Putamen (tissue), 1 donor: ENCODE data around the gene SERPINB4.
"Not testable (repeated sequence)": the region's sequence is repeated elsewhere in the genome, so short reads cannot be mapped to it uniquely, and the experiment has no call there.

Experiments used
- DNase-seq: peaks from one replicate; pipeline ENCODE4 v3.0.0-alpha.2; 2016; ENCODE audit warnings: low spot score

The SERPINB4 gene

DNA sequence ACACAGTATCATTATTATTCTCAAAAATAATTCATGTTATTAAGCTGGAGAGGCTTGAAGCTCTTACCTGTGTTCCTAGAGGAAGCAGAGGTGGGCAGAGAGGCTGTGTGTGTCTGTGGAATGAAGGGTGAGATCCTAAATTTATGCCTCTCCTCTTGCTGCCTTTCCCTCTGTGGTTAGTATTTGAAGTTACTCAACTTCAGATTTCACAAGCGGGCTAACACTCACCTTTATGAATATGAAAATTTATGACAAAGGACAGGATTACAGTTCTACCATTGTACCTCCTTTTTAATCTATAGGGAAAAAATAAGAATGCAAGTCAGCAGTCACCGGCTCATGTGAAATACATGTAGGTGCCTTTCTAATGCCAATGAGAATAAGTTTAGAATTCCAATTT lies at the start of gene SERPINB4:
SERPINB4 (minus strand) TSS at position 115 of the 400 bp plus-strand sequence. CDS start 679 bp downstream, outside the sequence.
- not testable (repeated sequence) for DNase-seq

GRCh38 chr18:63689064-63689463 lies 45.0 kb upstream of the SERPINB4 start:
- DNase-seq: no peak

- no peak for DNase-seq
Observed at GRCh38 chr18:63686871-63687270, 42.8 kb upstream of the SERPINB4 start.

- no peak for DNase-seq
Observed at GRCh38 chr18:63684718-63685117, 40.7 kb upstream of the SERPINB4 start.

GRCh38 chr18:63683890-63684289 lies 39.8 kb upstream of the SERPINB4 start:
- no peak for DNase-seq

DNA sequence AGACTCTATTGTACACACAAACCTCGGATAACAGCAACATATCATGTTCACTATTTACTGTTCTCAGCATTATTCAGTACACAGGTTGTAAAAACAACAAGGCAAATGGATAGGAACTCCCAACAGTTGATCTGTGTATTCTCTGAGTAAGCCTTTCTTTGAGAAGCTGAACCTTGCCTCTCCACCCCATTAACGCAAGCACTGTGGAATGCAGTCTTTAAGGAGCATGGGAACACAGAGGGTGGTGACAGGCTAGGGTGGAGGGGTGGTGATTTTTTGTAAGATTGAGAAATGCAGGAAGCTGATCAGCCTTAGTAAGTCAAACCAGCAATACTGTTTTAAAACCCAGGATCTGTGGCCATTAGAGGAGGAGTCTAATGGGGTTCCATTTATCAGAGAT lies 39.1 kb upstream of the SERPINB4 start:
- DNase-seq: no peak

DNA sequence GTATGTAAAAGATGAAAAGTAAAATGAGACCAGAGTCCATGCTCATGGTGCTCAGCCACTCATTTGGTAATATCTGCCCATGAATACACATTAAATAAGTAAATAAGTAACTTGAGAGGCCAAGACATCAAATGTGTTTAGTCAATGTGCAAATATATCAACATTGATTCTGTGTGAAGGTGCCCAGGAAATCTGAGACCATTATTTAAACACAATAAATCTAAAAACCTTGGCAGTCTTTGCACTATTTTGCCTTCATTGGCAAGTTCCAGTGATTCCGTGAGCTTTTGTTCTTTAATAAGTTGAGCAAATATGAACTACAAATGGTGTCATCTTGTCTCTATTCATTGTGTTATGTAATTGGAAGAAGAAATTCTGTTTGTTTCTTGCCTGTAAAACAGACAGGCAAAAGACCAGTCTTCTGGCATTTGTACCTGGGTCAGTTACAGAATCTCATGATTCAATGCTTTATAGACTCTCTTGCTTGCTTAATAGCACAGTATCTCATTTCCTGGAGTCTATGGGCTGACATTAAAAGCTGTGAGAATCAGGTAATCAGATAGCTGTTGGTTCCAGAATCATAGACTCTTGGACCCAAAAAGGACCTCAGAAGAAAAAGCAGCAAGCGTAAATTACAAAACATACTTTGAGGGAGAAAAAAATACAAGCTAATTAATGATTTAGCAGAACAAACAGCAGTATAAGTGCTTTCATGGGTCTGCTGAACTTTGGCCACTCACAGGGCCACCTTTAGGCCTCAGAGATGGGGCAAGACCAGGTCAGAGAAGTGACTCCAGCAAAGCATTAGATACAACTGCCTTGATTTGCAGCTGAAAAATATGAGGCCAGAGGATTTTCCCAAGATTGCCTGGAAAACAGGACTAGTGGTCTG lies 37.6 kb upstream of the SERPINB4 start:
- no peak for DNase-seq

DNA sequence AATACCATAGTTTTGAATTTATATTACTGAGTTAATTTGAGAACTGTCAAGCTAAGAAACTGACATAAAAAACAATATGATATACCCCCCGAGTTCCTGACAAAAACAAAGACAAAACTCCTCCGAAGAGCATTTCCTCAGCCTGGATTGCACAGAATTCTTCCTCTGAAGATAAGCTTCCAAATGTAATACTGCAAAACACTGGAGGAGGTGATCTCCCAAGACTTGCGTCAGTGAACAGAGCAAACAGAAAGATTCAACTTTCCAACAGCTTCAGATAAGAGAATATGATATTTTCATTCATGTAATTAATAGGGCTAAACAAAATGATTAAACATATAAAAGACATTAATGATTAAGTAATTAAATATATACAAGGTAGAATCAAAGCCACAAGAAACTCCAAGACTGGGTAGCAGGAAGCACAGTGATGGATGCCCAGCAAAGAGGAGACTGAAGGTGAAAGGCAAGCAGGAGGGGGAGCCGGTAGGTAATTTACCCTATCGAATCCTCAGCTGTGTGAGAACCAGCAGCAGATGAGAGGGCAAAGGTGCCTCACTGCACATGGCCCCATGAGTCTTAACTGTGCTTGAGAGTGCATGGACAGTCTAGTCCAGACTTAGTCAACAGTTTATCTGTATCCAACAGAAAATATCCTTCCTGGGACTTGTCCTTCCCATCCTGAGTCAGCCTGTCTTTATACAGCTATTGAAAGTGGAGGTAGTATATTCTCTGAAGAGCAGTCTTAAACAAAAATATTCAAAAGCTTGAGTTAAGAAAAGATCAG lies 36.0 kb upstream of the SERPINB4 start:
- peak; percentile 1 for DNase-seq

GRCh38 chr18:63677500-63678225 lies 33.6 kb upstream of the SERPINB4 start:
- peak; percentile 54 for DNase-seq

GRCh38 chr18:63676526-63677323 lies 32.7 kb upstream of the SERPINB4 start:
- no peak for DNase-seq

DNA sequence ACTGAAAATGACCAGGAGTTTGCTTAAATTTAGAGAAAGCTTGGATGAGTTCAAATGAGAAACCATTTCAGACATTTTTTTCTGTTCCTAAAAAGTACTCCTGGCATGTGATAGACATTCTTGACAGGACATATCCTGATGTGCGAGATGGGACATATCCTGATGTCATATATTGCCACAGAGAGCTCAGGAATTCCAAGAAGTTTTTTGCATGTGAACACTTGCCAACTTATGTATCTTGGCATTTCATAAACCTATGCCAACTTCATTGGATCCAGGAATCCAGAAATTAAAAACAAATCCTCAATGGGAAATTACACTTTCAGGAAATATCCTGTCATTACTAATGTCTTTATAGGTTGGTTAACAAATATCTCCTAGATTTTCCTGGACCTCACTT lies 20.5 kb upstream of the SERPINB4 start:
- DNase-seq: no peak

DNA sequence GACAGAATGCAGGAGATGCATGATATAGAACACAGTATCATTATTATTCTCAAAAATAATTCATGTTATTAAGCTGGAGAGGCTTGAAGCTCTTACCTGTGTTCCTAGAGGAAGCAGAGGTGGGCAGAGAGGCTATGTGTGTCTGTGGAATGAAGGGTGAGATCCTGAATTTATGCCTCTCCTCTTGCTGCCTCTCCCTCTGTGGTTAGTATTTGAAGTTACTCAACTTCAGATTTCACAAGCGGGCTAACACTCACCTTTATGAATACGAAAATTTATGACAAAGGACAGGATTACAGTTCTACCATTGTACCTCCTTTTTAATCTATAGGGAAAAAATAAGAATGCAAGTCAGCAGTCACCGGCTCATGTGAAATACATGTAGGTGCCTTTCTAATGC lies 17.7 kb upstream of the SERPINB4 start, which contains the start of gene SERPINB3:
SERPINB3 (minus strand) TSS at position 144 of the 400 bp plus-strand sequence. CDS start 677 bp downstream, outside the sequence.
- not testable (repeated sequence) for DNase-seq

GRCh38 chr18:63658920-63659319 lies 14.9 kb upstream of the SERPINB4 start:
- DNase-seq: not testable (repeated sequence)

- DNase-seq: not testable (repeated sequence)
Observed at GRCh38 chr18:63650271-63650670, 6.2 kb upstream of the SERPINB4 start.

- no peak for DNase-seq
Observed at GRCh38 chr18:63648241-63648640, 4.2 kb upstream of the SERPINB4 start.

GRCh38 chr18:63646936-63647335 lies 2.9 kb upstream of the SERPINB4 start:
- no peak for DNase-seq

DNA sequence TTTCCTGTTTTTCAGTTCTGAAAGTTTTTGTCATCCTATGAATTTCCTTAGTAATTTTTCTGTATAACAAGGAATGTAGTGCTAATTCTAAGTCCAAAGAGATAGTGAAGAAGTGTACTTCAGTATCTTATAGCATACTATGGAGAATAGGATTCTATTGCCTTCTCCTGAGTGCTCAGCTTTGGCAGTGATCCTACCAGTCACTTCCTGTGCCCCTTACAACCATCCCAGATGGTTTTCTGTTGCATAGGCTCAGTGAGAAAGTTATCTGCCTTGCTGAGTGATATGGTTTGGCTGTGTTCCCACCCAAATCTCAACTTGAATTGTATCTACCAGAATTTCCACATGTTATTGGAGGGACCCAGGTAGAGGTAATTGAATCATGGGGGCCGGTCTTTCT lies 638 bp upstream of the SERPINB4 start:
- not testable (repeated sequence) for DNase-seq

DNA sequence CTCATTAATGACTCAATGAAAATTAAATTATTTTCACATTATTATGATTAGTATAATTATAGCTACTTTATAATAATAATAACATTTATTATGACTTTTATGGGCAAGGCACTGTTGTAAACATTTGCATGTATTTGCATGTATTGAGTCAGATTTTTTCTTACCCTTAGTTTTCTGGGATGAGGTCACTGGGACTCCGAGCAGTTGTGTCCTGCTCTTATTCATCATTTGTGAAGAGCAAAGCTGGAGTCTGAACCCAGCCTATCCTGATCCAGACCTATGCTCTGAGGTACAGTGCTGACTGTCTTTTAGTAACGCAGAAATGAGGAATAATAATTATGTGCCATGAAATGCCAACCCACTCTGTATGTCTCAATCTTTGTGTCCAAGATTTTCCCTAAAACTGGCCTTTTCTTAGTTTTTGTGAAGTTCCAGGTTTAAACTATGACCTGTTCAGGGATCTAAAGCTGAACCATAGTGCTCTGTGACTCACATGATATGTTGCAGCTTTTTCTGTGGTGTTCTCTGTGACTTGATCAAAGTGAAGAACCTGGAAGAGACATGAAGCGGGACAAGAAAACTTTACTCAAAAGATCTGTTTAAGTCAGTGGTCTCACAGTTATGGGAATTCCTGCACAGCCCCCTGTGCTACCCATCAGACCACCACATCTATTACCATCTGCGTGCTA lies 1.2 kb downstream of the SERPINB4 start:
- DNase-seq: not testable (repeated sequence)

- not testable (repeated sequence) for DNase-seq
Observed at GRCh38 chr18:63641157-63641680, 2.8 kb downstream of the SERPINB4 start.

DNA sequence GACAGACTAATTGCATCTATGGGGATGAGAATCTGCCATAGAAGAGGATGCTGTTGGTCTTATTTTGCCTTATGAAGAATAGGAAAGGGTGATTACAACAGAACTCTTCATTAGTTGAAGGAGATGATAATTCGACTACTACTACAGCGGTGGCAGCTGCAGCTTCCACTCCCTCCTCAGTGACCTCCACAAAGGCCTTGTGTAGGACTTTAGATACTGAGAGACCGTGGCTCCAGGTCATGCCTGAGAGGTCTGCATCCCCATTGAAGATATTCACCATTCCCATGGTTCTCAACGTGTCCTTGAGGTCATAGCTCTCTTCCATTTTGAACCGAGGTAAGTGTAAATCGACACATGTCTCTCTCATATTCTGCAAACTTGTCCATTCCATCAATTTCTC lies 6.4 kb downstream of the SERPINB4 start:
- DNase-seq: no peak
